ENCODE data around the gene AGBL1. TPM values are rescaled to one million over a fixed set of nuclear protein-coding genes. Genes with fewer than 3 reads are reported as not detected.
A peak's percentile ranks its signal among the peaks of the same experiment; 100 is the strongest.

The AGBL1 gene
- total RNA-seq, 6 experiments from 2014 or later: not detected

DNA sequence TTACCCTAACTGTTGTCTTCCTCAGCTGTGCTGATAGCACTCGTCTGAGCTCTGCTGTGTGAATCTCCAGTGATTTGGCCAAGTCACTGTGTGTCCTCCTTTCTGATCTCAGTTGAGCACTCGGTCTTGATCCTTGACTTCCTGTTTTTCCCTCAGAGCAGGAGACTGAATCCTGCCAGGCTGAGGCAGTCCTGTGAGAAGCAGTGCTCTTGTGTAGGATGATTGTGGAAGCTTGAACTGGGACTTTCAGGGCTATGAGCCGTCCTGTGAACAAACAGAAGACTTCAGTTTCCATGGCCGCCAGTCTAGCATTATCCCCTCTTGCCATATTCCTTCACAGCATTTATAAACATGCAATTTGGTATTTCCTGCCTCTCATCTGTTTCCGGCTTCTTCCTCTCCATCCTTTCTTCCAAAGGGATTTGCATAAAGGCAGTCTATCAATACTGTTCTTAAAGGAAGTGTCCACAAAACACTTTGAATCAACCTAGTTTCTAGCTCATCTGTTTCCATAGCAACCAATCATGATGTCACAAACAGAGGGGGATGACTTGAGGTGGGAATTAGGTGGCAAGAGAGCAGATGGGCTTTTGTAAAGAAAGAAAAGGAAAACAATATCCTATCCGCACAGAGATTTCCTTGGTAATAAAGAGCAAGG is 237.2 kb downstream of the AGBL1 start:
- no peaks in the 10 kb centered on the region for H3K27me3 ChIP-seq
- ATAC-seq (peak in 2 of 4 donors; percentile 20 to 70), DNase-seq (no peak)
- no peak for TF ChIP-seq POLR2A (IDR thresholded peaks at IDR 0.05)
- TF ChIP-seq, protein P1, sequence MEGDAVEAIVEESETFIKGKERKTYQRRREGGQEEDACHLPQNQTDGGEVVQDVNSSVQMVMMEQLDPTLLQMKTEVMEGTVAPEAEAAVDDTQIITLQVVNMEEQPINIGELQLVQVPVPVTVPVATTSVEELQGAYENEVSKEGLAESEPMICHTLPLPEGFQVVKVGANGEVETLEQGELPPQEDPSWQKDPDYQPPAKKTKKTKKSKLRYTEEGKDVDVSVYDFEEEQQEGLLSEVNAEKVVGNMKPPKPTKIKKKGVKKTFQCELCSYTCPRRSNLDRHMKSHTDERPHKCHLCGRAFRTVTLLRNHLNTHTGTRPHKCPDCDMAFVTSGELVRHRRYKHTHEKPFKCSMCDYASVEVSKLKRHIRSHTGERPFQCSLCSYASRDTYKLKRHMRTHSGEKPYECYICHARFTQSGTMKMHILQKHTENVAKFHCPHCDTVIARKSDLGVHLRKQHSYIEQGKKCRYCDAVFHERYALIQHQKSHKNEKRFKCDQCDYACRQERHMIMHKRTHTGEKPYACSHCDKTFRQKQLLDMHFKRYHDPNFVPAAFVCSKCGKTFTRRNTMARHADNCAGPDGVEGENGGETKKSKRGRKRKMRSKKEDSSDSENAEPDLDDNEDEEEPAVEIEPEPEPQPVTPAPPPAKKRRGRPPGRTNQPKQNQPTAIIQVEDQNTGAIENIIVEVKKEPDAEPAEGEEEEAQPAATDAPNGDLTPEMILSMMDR (IDR thresholded peaks at IDR 0.05): no peak
- H3K4me1 ChIP-seq: no peaks in the 10 kb centered on the region
- no peak overlapping the region for H3K4me3 ChIP-seq
- WGBS (ENCODE audit: insufficient coverage, low coverage, low lambda C conversion rate, missing lambda C conversion rate): 18% methylated on average over 6 of the region's 6 CpGs
- intact Hi-C loops (cut with DNase I): no loop called here
- H3K27ac ChIP-seq: peak overlapping the region in 1 of 3 donors; percentile 2
- H3K36me3 ChIP-seq: no peaks in the 10 kb centered on the region
- no peaks in the 10 kb centered on the region for H3K9me3 ChIP-seq

DNA sequence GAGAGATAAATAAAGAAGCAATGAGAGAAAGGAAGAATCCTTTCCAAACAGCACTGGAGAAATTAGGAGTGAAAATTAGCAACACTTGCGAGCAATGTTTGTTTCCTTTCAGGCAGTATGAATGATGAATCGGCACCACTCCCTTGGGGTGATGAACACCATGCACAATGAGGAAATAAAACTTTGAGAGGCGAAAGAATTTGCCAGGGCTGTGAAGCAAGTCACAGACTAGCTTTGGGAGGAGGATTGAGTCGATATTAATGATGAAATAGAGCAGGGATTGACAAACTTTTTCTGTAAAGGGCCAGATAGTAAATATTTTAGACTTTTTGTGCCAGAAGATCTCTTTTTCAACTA is 237.7 kb downstream of the AGBL1 start:
- Histone ChIP-seq H3K27ac (no peak overlapping the region), H3K27me3 (no peaks in the 10 kb centered on the region), H3K4me1 (no peaks in the 10 kb centered on the region), H3K36me3 (no peaks in the 10 kb centered on the region), H3K4me3 (no peak overlapping the region), H3K9me3 (no peaks in the 10 kb centered on the region)
- ATAC-seq (no peak), DNase-seq (no peak)
- TF ChIP-seq, protein P1 (IDR thresholded peaks at IDR 0.05): no peak
- TF ChIP-seq POLR2A (IDR thresholded peaks at IDR 0.05): no peak
- intact Hi-C loops (cut with DNase I): no loop called here
- WGBS (ENCODE audit: insufficient coverage, low coverage, low lambda C conversion rate, missing lambda C conversion rate): 31% methylated on average over 4 of the region's 4 CpGs

DNA sequence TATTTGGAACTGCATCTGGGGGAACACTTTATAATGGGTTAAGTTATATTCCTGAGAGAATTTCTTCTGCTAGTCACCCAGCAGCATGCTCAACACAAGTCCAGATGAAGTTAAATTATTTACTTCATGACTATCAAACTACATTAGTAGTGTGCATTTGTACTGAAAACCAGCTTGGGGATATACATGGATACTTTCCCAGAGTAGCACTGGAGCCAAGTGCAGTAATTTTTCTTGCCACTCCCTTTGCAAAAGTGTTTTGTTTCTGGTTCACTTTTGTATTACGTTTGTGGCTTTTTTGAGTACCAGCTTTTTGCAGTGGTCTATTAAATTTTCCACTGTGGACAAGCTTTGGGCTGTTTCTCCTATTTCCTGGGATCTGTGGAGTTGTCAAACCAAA is 243.0 kb downstream of the AGBL1 start:
- 33% methylated on average over 1 of the region's 1 CpG for WGBS (ENCODE audit: insufficient coverage, low coverage, low lambda C conversion rate, missing lambda C conversion rate)
- Histone ChIP-seq H3K4me3 (no peak overlapping the region), H3K36me3 (no peaks in the 10 kb centered on the region), H3K27me3 (no peaks in the 10 kb centered on the region), H3K9me3 (no peaks in the 10 kb centered on the region), H3K4me1 (no peaks in the 10 kb centered on the region), H3K27ac (no peak overlapping the region)
- intact Hi-C loops (cut with DNase I): no loop called here
- ATAC-seq: no peak
- no peak for TF ChIP-seq POLR2A (IDR thresholded peaks at IDR 0.05)
- TF ChIP-seq, protein P1 (IDR thresholded peaks at IDR 0.05): no peak
- DNase-seq: no peak

DNA sequence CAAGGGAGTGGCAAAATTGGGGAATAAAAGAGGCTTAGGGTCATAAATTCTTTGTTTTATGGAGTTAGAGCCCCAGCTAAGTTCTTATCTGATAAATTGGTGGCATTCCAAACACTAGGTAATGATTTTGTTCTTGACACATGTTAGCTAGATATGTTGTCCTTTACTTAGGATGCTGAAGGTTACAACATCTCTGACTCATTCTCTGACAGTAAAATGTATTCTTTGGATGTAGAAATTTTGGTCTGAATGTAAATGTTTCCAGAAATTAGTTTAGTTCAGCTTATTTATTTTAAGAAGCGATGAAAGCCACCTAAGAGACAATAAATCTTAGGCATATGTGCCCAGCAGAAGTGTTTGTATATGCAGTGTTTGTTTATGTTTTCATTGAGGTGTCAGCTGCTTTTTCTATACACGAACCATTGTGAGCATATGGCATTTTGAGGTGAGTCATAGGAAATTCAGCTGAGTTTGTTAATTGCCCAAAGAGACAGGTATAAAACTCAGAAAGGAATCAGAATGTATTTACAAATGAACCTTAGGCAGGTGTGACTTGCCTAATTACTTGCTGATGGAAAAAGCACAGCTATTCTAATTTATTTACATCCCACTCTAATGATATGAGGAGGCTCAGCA is 247.7 kb downstream of the AGBL1 start:
- ATAC-seq (no peak), DNase-seq (no peak)
- Histone ChIP-seq H3K9me3 (no peaks in the 10 kb centered on the region), H3K36me3 (no peaks in the 10 kb centered on the region), H3K4me3 (no peak overlapping the region), H3K4me1 (no peaks in the 10 kb centered on the region), H3K27ac (no peak overlapping the region), H3K27me3 (no peaks in the 10 kb centered on the region)
- no peak for TF ChIP-seq POLR2A (IDR thresholded peaks at IDR 0.05)
- 37% methylated on average over 2 of the region's 2 CpGs for WGBS (ENCODE audit: insufficient coverage, low coverage, low lambda C conversion rate, missing lambda C conversion rate)
- intact Hi-C loops (cut with DNase I): no loop called here

DNA sequence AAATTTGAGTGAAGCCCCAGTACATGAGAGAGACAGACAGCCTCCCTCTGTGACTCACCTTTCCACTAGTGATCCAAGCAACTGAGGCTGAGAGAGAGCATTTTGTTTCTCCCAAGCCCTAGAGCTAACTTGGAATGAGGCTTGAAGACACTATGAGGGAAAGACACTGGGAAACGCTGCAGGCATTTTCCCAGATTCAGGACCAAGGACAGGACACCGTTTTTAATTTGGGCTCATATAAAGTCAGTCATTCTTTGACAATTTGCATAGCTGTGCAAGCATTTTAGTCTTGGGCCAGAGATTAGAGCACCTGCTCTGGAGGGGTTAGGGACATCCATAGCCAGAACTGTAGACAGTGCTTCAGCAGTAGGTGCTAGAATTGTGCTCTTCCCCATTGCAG is 249.0 kb downstream of the AGBL1 start:
- no peak for ATAC-seq
- H3K27me3 ChIP-seq: no peaks in the 10 kb centered on the region
- TF ChIP-seq, protein P1 (IDR thresholded peaks at IDR 0.05): no peak
- 46% methylated on average over 2 of the region's 2 CpGs for WGBS (ENCODE audit: insufficient coverage, low coverage, low lambda C conversion rate, missing lambda C conversion rate)
- no peak overlapping the region for H3K4me3 ChIP-seq
- no peaks in the 10 kb centered on the region for H3K36me3 ChIP-seq
- no peaks in the 10 kb centered on the region for H3K9me3 ChIP-seq
- H3K4me1 ChIP-seq: no peaks in the 10 kb centered on the region
- no peak overlapping the region for H3K27ac ChIP-seq
- intact Hi-C loops (cut with DNase I): no loop called here
- DNase-seq: no peak

All from right lobe of liver (tissue), 6 donors.